HT-29 (cell line): ENCODE data around the gene MSL3. TPM values are rescaled to one million over a fixed set of nuclear protein-coding genes. Genes with fewer than 3 reads are reported as not detected.

ENCODE experiments used
- total RNA-seq: library from RNA; depleted of rRNA; stranded (reverse); fragments of >200 nt; shearing (Covaris generic); gene quantifications from 2 replicates; pipeline ENCODE4 v1.2.3, GENCODE V29; 2014; rRNA removed

Gene MSL3
- total RNA-seq, 1 experiment from 2014 or later, result 7.3 TPM

Other genes starting within 250 kb of the MSL3 start
- 0.10 TPM in 1 of 2 replicates, not detected in the other for gene ARHGAP6, start 92.3 kb upstream of the MSL3 start, total RNA-seq